Osteocyte (in vitro differentiated cells): ENCODE data around the gene GIT2. TPM values are rescaled to one million over a fixed set of nuclear protein-coding genes. Genes with fewer than 3 reads are reported as not detected.
A peak's percentile ranks its signal among the peaks of the same experiment; 100 is the strongest.
"Not testable (repeated sequence)": the region's sequence is repeated elsewhere in the genome, so short reads cannot be mapped to it uniquely, and the experiment has no call there.

ENCODE experiments used
- DNase-seq: peaks from one replicate; pipeline ENCODE4 v3.0.0; 2021; ENCODE audit warnings: mixed read lengths; ENCODE audit not compliant: unreplicated experiment; ENCODE audit errors: extremely low spot score
- H3K27ac Mint-ChIP-seq: one replicate; pipeline ENCODE4 v1.8.0; 2021; ENCODE audit warnings: mild to moderate bottlenecking, mixed read lengths; ENCODE audit not compliant: unreplicated experiment
- H3K27me3 Mint-ChIP-seq: one replicate; pipeline ENCODE4 v1.8.0; 2021; ENCODE audit warnings: mixed read lengths; ENCODE audit not compliant: unreplicated experiment
- H3K36me3 Mint-ChIP-seq: one replicate; pipeline ENCODE4 v1.8.0; 2021; ENCODE audit warnings: mixed read lengths; ENCODE audit not compliant: unreplicated experiment
- H3K4me1 Mint-ChIP-seq: one replicate; pipeline ENCODE4 v1.8.0; 2021; ENCODE audit warnings: mixed read lengths; ENCODE audit not compliant: unreplicated experiment
- H3K4me3 Mint-ChIP-seq: one replicate; pipeline ENCODE4 v1.8.0; 2021; ENCODE audit warnings: mild to moderate bottlenecking, moderate library complexity, mixed read lengths; ENCODE audit not compliant: unreplicated experiment
- H3K9me3 Mint-ChIP-seq: one replicate; pipeline ENCODE4 v1.8.0; 2021; ENCODE audit warnings: mixed read lengths; ENCODE audit not compliant: unreplicated experiment
- total RNA-seq: library from RNA; stranded (reverse); gene quantifications from 2 replicates; pipeline ENCODE4 v1.2.1, GENCODE V29; 2021
- TF ChIP-seq, protein P1 (sequence below): fragments of 200-600 bp; sonication (generic); IDR thresholded peaks from 2 replicates; pipeline ENCODE4 v1.5.0; 2021; ENCODE audit warnings: antibody characterized with exemption, mild to moderate bottlenecking, moderate library complexity

Gene GIT2
- total RNA-seq, 1 donor from 2014 or later: 49.6 TPM

GRCh38 chr12:109899783-109900751 is 96.1 kb downstream of the GIT2 start, which contains the start of gene TCHP:
Gene TCHP (plus strand): TSS chr12:109900274. CDS start chr12:109903027, 2,753 bp downstream.
- TF ChIP-seq, protein P1, sequence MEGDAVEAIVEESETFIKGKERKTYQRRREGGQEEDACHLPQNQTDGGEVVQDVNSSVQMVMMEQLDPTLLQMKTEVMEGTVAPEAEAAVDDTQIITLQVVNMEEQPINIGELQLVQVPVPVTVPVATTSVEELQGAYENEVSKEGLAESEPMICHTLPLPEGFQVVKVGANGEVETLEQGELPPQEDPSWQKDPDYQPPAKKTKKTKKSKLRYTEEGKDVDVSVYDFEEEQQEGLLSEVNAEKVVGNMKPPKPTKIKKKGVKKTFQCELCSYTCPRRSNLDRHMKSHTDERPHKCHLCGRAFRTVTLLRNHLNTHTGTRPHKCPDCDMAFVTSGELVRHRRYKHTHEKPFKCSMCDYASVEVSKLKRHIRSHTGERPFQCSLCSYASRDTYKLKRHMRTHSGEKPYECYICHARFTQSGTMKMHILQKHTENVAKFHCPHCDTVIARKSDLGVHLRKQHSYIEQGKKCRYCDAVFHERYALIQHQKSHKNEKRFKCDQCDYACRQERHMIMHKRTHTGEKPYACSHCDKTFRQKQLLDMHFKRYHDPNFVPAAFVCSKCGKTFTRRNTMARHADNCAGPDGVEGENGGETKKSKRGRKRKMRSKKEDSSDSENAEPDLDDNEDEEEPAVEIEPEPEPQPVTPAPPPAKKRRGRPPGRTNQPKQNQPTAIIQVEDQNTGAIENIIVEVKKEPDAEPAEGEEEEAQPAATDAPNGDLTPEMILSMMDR: peak; percentile 33
- Mint-ChIP-seq H3K9me3 (no peaks in the 10 kb centered on the region), H3K4me1 (peaks cover 21% of the 10 kb centered on the region), H3K36me3 (peaks cover 12% of the 10 kb centered on the region), H3K27me3 (no peaks in the 10 kb centered on the region), H3K27ac (peak within 1 kb of the TSS; percentile 96), H3K4me3 (peak within 1 kb of the TSS; percentile 97)
- peak; percentile 92 for DNase-seq

DNA sequence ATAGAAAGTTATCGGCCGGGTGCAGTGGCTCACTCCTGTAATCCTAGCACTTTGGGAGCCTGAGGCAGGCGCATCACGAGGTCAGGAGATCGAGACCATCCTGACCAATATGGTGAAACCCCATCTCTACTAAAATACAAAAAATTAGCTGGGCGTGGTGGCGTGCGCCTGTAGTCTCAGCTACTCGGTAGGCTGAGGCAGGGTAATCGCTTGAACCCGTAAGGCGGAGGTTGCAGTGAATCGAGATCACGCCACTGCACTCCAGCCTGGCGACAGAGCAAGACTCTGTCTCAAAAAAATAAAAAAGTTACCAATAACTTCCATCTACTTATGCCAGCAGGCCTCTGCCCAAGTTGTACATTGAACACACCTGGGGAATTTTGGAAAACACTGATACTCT is 96.8 kb downstream of the GIT2 start:
- H3K9me3 Mint-ChIP-seq, H3K36me3 Mint-ChIP-seq, DNase-seq, H3K27me3 Mint-ChIP-seq: not testable (repeated sequence)
- Mint-ChIP-seq H3K27ac (peak overlapping the region; percentile 96), H3K4me1 (peaks cover 21% of the 10 kb centered on the region), H3K4me3 (peak overlapping the region; percentile 97)

DNA sequence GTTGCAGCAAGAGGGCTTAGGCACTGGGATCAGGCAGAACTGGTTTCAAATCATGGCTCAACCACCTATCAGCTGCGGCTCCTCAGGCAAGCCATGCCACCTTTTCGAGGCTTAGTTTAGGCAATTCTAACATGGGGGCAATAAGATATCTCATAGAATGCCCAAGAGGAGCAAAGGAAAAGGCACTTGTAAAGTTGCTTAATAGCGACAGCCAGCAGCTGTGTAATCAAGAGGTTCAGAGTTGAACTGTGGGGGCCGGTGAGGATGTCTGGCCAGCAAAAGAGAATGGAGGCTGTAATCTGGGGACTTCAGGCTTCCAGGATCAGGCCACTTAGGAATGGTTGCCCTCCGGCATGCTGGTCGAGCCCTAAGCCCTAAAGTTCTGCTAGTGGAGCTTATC is 99.1 kb downstream of the GIT2 start:
- H3K27me3 Mint-ChIP-seq: no peaks in the 10 kb centered on the region
- H3K4me3 Mint-ChIP-seq: no peak overlapping the region

DNA sequence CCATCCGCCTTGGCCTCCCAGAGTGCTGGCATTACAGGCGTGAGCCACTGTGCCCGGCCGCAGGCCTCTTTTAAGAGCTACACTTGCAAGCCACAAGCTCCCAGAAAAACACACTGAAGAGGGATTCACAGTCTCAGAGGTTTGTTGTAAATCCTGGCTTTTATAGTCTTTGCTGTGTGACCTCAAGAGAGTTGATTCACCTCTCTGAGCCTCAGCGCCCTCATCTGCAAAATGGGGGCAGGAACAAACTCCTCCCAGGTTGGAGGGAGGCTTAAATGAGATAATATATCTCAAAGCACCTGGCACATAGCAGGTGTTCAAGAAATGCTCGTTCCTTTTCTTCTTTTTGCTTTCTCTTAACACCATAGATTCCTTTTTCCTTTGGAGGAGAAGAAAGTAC is 100.0 kb downstream of the GIT2 start:
- Mint-ChIP-seq H3K36me3 (no peaks in the 10 kb centered on the region), H3K9me3 (no peaks in the 10 kb centered on the region), H3K27ac (no peak overlapping the region), H3K4me3 (no peak overlapping the region), H3K4me1 (peaks cover 14% of the 10 kb centered on the region), H3K27me3 (no peaks in the 10 kb centered on the region)
- TF ChIP-seq, protein P1: no peak
- no peak for DNase-seq

More for the DNA sequence above, 99.1 kb downstream of the GIT2 start:
- Mint-ChIP-seq H3K9me3 (no peaks in the 10 kb centered on the region), H3K27ac (no peak overlapping the region), H3K36me3 (no peaks in the 10 kb centered on the region), H3K4me1 (peaks cover 21% of the 10 kb centered on the region)
- TF ChIP-seq, protein P1: no peak
- DNase-seq: no peak

DNA sequence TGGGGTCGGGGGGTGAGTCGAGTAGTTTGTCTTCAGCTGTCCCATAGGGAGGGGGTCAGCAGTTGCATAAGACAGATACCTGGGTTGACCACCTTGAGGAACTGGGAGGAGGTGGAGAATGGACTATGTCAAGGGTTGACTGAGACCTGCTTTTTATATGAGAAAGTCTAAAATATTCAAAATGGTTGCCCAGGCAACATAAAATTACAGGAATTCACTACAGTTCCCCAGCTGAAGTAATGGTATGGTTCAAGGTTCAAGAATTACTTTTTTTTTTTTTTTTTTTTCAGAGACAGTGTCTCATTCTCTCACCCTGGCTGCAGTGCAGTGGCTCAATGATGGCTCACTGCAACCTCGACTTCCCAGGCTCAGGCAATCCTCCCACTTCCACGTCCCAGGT is 101.2 kb downstream of the GIT2 start:
- no peak overlapping the region for H3K4me3 Mint-ChIP-seq
- H3K36me3 Mint-ChIP-seq: no peaks in the 10 kb centered on the region
- DNase-seq: no peak
- no peak overlapping the region for H3K27ac Mint-ChIP-seq
- H3K27me3 Mint-ChIP-seq: no peaks in the 10 kb centered on the region
- TF ChIP-seq, protein P1: no peak
- no peaks in the 10 kb centered on the region for H3K9me3 Mint-ChIP-seq
- peaks cover 8% of the 10 kb centered on the region for H3K4me1 Mint-ChIP-seq
